ENCODE data around the gene UNC13B. TPM values are rescaled to one million over a fixed set of nuclear protein-coding genes. Genes with fewer than 3 reads are reported as not detected.

The UNC13B gene
- total and polyA plus RNA-seq, 2 experiments from 2014 or later, result 8.7 to 52.1 TPM

- no peak for TF ChIP-seq ZNF114 (CRISPR knock-in tag; IDR thresholded peaks at IDR 0.05)
- TF ChIP-seq EZH2phosphoT487 (IDR thresholded peaks at IDR 0.05; ENCODE audit: unreplicated experiment), result no peak
- no peak for TF ChIP-seq EZH2 (IDR thresholded peaks at IDR 0.05; ENCODE audit: low read depth, unreplicated experiment)
- no peak for TF ChIP-seq ZNF331 (CRISPR knock-in tag; IDR thresholded peaks at IDR 0.05; ENCODE audit: low read depth)
Measured at GRCh38 chr9:35313916-35314315, 152.1 kb downstream of the UNC13B start (continued).

GRCh38 chr9:35318741-35319140, 156.9 kb downstream of the UNC13B start:
- Histone ChIP-seq H3K27me3 (ENCODE audit: insufficient read depth) (no peaks in the 10 kb centered on the region), H3K9me2 (ENCODE audit: insufficient read depth) (no peaks in the 10 kb centered on the region), H3K27ac (ENCODE audit: low read depth) (no peak overlapping the region), H3K79me2 (replicated peaks; ENCODE audit: insufficient read depth) (no peaks in the 10 kb centered on the region), H2AFZ (no peak overlapping the region), H4K20me1 (replicated peaks; ENCODE audit: insufficient read depth) (no peaks in the 10 kb centered on the region), H3K4me1 (ENCODE audit: insufficient read depth) (no peaks in the 10 kb centered on the region), H3K36me3 (ENCODE audit: insufficient read depth) (no peaks in the 10 kb centered on the region), H3K4me3 (no peak overlapping the region), H3K4me2 (no peak overlapping the region), H3F3A (replicated peaks; ENCODE audit: low read depth) (no peaks in the 10 kb centered on the region)
- no peaks in the 10 kb centered on the region for H3K4me1 Mint-ChIP-seq
- no peak for DNase-seq (ENCODE audit: low spot score)
- H3K27me3 Mint-ChIP-seq (ENCODE audit: insufficient read depth, low read depth, poor library complexity), result no peaks in the 10 kb centered on the region
- H3K9me3 Mint-ChIP-seq, result peaks cover 4% of the 10 kb centered on the region; the same call in 2 of the 3 replicates
- TF ChIP-seq STAT1 (IDR thresholded peaks at IDR 0.05; ENCODE audit: unreplicated experiment), result no peak
- no peak for TF ChIP-seq POLR2AphosphoS5 (IDR thresholded peaks at IDR 0.05; ENCODE audit: low read depth)
- TF ChIP-seq JUNB (IDR thresholded peaks at IDR 0.05; ENCODE audit: unreplicated experiment), result no peak
- no peak for TF ChIP-seq NANOG (IDR thresholded peaks at IDR 0.05; ENCODE audit: borderline replicate concordance)
- TF ChIP-seq ZNF462 (CRISPR knock-in tag; IDR thresholded peaks at IDR 0.05), result no peak
- TF ChIP-seq EZH2phosphoT487 (IDR thresholded peaks at IDR 0.05; ENCODE audit: unreplicated experiment), result no peak
- TF ChIP-seq ZNF331 (CRISPR knock-in tag; IDR thresholded peaks at IDR 0.05; ENCODE audit: low read depth), result no peak
- no peak for TF ChIP-seq ZNF114 (CRISPR knock-in tag; IDR thresholded peaks at IDR 0.05)
- TF ChIP-seq ETS1 (IDR thresholded peaks at IDR 0.05), result no peak
- TF ChIP-seq REST (IDR thresholded peaks at IDR 0.05; ENCODE audit: unreplicated experiment), result no peak
- TF ChIP-seq CTCF (conservative IDR thresholded peaks at IDR 0.05; ENCODE audit: low read depth in 2 of 2), result no peak
- no peak for TF ChIP-seq CREB1 (CRISPR knock-in tag; IDR thresholded peaks at IDR 0.05; ENCODE audit: low read depth)
- H3K36me3 Mint-ChIP-seq (ENCODE audit: low read depth), result peaks cover 13% of the 10 kb centered on the region; the same call in 2 of the 3 replicates
- H3K27ac Mint-ChIP-seq, result no peak overlapping the region
- no peak overlapping the region for H3K4me3 Mint-ChIP-seq
- ATAC-seq, result no peak
